ENCODE measurements around the gene CLEC7A.

CLEC7A gene

DNA sequence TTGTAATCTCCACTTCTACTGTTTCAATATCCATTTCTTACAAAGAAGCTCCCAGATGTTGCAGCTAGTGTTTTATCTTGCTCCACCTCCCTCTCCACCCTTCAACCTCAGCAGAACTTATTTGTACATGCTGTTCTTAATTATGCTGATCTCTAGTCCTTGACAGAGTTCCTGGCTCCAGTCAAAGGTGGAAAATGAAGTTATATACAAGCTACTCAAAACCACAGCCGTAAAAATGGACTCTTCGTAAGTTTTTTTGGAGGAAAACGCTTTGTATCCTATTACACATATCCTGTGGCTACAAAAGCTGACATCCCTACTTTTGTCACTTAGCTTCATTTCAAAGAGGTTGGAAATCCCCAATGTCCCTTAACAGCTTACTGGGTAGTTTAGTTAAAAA is 32.5 kb downstream of the CLEC7A start:
- no peak overlapping the region for H3K4ac ChIP-seq (ENCODE audit: low read depth, low read length)
- WGBS (ENCODE audit: extremely low coverage, insufficient coverage, insufficient read length), result no CpG with 5 or more reads among the region's 3 CpGs
- H3K4me2 ChIP-seq (ENCODE audit: low read length), result no peak overlapping the region
- H3K4me3 ChIP-seq (ENCODE audit: low read depth, low read length), result no peak overlapping the region
- DNase-seq, result peak in 1 of 2 donors; percentile 68
- H2BK5ac ChIP-seq (ENCODE audit: low read depth, low read length, poor library complexity), result no peak overlapping the region
- H3K27me3 ChIP-seq (ENCODE audit: insufficient read depth, low read length), result no peaks in the 10 kb centered on the region
- H3K79me1 ChIP-seq (ENCODE audit: low read length), result peaks cover 10% of the 10 kb centered on the region
- H3K9ac ChIP-seq (ENCODE audit: low read length), result no peak overlapping the region
- H3K18ac ChIP-seq (ENCODE audit: low read length), result no peak overlapping the region
- no peak overlapping the region for H2BK12ac ChIP-seq (ENCODE audit: low read length)
- no peak overlapping the region for H2BK120ac ChIP-seq (ENCODE audit: insufficient read depth, low read length, poor library complexity)
- H3K36me3 ChIP-seq (ENCODE audit: control insufficient read depth in 1 of 2, insufficient read depth in 2 of 2, low read length in 2 of 2), result no peaks in the 10 kb centered on the region
- peaks cover 18 to 20% of the 10 kb centered on the region in 2 experiments for H3K4me1 ChIP-seq (ENCODE audit: control insufficient read depth in 1 of 2, insufficient read depth in 2 of 2, low read length in 2 of 2)
- H4K91ac ChIP-seq (ENCODE audit: low read depth, low read length), result no peak overlapping the region
- H3K79me2 ChIP-seq (ENCODE audit: control insufficient read depth, insufficient read depth, low read length, poor library complexity), result peaks cover 2% of the 10 kb centered on the region
- H3K14ac ChIP-seq (ENCODE audit: low read length), result no peak overlapping the region
- H4K8ac ChIP-seq (ENCODE audit: low read depth, low read length), result no peak overlapping the region
- no peak overlapping the region for H2AFZ ChIP-seq (ENCODE audit: insufficient read depth, low read length, poor library complexity)
- no peak overlapping the region for H3K23ac ChIP-seq (ENCODE audit: low read length)
- no peaks in the 10 kb centered on the region for H3K9me3 ChIP-seq (ENCODE audit: insufficient read depth, low read depth, low read length)
- no peak overlapping the region for H3K27ac ChIP-seq (ENCODE audit: low read depth, low read length)
- H2AK5ac ChIP-seq (ENCODE audit: low read length), result no peak overlapping the region
- H4K12ac ChIP-seq (ENCODE audit: low read depth, low read length), result no peak overlapping the region

DNA sequence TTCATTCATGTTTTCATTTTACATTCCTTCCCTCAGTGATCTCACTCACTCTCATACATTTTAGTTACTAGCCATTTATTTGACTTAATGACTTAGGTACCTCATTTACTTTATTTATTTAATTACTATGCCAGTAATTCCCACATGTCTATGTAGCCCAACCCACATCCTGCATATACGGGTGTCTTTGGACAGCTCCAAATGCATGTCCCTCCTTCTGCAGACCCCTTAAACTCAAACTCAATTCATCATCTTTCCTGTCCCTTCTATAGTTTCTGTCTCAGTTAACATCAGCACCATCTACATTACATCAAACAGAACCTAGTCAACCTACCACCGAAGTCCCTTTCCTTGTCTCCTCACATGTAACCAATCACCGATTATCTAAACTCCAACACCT is 34.0 kb downstream of the CLEC7A start:
- H2AFZ ChIP-seq (ENCODE audit: insufficient read depth, low read length, poor library complexity), result no peak overlapping the region
- no peak overlapping the region for H3K9ac ChIP-seq (ENCODE audit: low read length)
- peak in 1 of 2 donors; percentile 17 for DNase-seq

DNA sequence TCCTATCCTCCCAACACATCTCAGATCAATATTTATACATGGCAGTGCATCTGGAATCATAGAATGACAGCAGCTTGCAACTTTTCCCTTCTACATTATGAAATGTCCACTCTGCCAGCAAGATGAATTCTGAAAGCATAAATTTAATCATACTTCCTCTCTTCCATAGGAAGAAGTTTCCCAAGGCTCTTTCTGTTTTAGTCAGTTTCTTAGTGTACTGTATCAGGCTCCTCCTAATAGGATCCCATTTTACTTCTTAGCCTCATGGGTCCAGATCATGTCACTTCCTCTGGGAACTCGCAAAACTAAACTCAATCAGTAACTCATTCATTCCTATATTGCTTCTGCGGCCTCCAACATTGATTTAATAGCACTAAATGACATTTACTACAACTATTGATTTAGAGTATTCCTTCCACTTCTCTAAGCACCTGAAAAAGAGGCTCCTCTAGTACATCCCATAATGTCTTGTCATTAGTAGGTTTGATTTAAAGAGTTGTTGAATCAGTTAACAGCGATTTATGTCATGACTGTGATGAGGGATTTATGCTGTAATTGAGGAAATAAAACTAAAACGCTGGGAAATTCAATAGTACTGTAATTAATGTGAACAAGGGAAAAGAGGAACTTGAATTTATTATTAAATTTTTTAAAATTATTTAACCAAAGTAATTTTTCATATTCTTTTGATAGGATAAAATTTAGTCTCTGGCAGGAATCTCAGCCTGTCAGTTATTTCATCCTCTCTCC is 35.2 kb downstream of the CLEC7A start:
- Histone ChIP-seq H3K9me3 (ENCODE audit: insufficient read depth, low read depth, low read length) (no peaks in the 10 kb centered on the region), H3K4me1 (ENCODE audit: control insufficient read depth in 1 of 2, insufficient read depth in 2 of 2, low read length in 2 of 2) (peaks cover 0 to 2% of the 10 kb centered on the region in 2 experiments), H3K4ac (ENCODE audit: low read depth, low read length) (no peak overlapping the region), H3K23ac (ENCODE audit: low read length) (no peak overlapping the region), H3K79me2 (ENCODE audit: control insufficient read depth, insufficient read depth, low read length, poor library complexity) (no peaks in the 10 kb centered on the region), H4K8ac (ENCODE audit: low read depth, low read length) (no peak overlapping the region), H3K27me3 (ENCODE audit: insufficient read depth, low read length) (no peaks in the 10 kb centered on the region), H4K91ac (ENCODE audit: low read depth, low read length) (no peak overlapping the region), H3K14ac (ENCODE audit: low read length) (no peak overlapping the region), H3K27ac (ENCODE audit: low read depth, low read length) (no peak overlapping the region), H2BK12ac (ENCODE audit: low read length) (no peak overlapping the region), H3K36me3 (ENCODE audit: control insufficient read depth in 1 of 2, insufficient read depth in 2 of 2, low read length in 2 of 2) (no peaks in the 10 kb centered on the region), H3K4me2 (ENCODE audit: low read length) (no peak overlapping the region), H2BK5ac (ENCODE audit: low read depth, low read length, poor library complexity) (no peak overlapping the region), H3K9ac (ENCODE audit: low read length) (no peak overlapping the region), H2AFZ (ENCODE audit: insufficient read depth, low read length, poor library complexity) (no peak overlapping the region), H4K12ac (ENCODE audit: low read depth, low read length) (no peak overlapping the region), H2BK120ac (ENCODE audit: insufficient read depth, low read length, poor library complexity) (no peak overlapping the region), H3K18ac (ENCODE audit: low read length) (no peak overlapping the region), H3K79me1 (ENCODE audit: low read length) (peaks cover 1% of the 10 kb centered on the region), H2AK5ac (ENCODE audit: low read length) (no peak overlapping the region), H3K4me3 (ENCODE audit: low read depth, low read length) (no peak overlapping the region)
- no peak for DNase-seq
- WGBS (ENCODE audit: extremely low coverage, insufficient coverage, insufficient read length), result no CpG with 5 or more reads among the region's 4 CpGs

More for the DNA sequence above, 34.0 kb downstream of the CLEC7A start:
- no peak overlapping the region for H4K8ac ChIP-seq (ENCODE audit: low read depth, low read length)
- no peak overlapping the region for H3K14ac ChIP-seq (ENCODE audit: low read length)
- H3K4me3 ChIP-seq (ENCODE audit: low read depth, low read length), result no peak overlapping the region
- H4K12ac ChIP-seq (ENCODE audit: low read depth, low read length), result no peak overlapping the region
- no peak overlapping the region for H3K23ac ChIP-seq (ENCODE audit: low read length)
- no peaks in the 10 kb centered on the region for H3K9me3 ChIP-seq (ENCODE audit: insufficient read depth, low read depth, low read length)
- H3K18ac ChIP-seq (ENCODE audit: low read length), result no peak overlapping the region
- H3K36me3 ChIP-seq (ENCODE audit: control insufficient read depth in 1 of 2, insufficient read depth in 2 of 2, low read length in 2 of 2), result no peaks in the 10 kb centered on the region
- WGBS (ENCODE audit: extremely low coverage, insufficient coverage, insufficient read length), result no CpG with 5 or more reads among the region's 3 CpGs
- H3K4me1 ChIP-seq (ENCODE audit: control insufficient read depth in 1 of 2, insufficient read depth in 2 of 2, low read length in 2 of 2), result peaks cover 3 to 4% of the 10 kb centered on the region in 2 experiments
- no peaks in the 10 kb centered on the region for H3K79me2 ChIP-seq (ENCODE audit: control insufficient read depth, insufficient read depth, low read length, poor library complexity)
- no peak overlapping the region for H2BK120ac ChIP-seq (ENCODE audit: insufficient read depth, low read length, poor library complexity)
- no peak overlapping the region for H3K4ac ChIP-seq (ENCODE audit: low read depth, low read length)
- H2BK5ac ChIP-seq (ENCODE audit: low read depth, low read length, poor library complexity), result no peak overlapping the region
- peaks cover 4% of the 10 kb centered on the region for H3K79me1 ChIP-seq (ENCODE audit: low read length)
- no peak overlapping the region for H2BK12ac ChIP-seq (ENCODE audit: low read length)
- H4K91ac ChIP-seq (ENCODE audit: low read depth, low read length), result no peak overlapping the region
- no peaks in the 10 kb centered on the region for H3K27me3 ChIP-seq (ENCODE audit: insufficient read depth, low read length)
- H3K4me2 ChIP-seq (ENCODE audit: low read length), result no peak overlapping the region
- H3K27ac ChIP-seq (ENCODE audit: low read depth, low read length), result no peak overlapping the region
- H2AK5ac ChIP-seq (ENCODE audit: low read length), result no peak overlapping the region

DNA sequence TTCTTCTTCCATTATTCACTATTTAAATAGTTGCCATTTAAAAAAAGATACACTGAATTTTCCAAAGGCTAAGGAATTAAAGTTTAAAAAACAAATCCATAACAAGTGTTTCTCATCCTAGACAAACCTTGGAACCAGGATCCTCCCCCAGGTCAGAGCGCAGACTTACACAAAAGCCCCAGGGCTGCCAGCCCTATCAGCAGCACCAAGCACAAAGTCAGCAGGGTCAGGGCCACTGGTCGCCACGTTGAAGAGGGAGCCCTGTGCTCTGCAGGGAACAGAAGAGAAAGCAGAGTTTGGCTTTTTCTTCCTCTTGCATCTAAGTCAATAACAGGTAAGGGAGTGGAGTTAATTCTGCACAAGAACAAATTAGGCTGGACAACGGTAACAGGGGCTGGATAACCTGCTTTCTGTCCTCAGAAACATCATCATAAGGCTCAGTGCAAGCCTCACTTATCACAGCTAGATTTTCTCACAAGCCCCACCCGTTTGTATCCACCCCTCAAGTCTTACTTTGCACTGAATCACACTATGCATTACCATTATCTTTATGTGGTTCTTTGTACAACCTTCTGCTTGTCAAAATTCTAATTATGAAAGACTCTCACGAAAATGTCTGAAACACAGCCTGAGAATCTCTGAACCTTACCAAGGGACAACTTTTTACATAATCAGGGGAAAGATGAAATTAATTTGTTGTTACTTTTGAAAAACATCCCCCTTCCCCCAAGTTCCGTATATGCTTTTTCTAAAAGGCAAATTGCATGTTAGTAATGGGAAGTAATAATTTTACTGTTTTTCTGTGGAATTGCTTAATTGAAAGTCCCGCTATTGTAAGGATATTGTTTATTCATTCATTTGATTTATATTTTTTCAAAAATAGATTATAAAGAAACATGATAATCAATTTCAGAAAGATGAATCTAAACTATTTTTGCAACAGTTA is 40.8 kb downstream of the CLEC7A start:
- H3K18ac ChIP-seq (ENCODE audit: low read length), result no peak overlapping the region
- H3K79me1 ChIP-seq (ENCODE audit: low read length), result no peaks in the 10 kb centered on the region
- H3K27ac ChIP-seq (ENCODE audit: low read depth, low read length), result no peak overlapping the region
- no peak overlapping the region for H3K14ac ChIP-seq (ENCODE audit: low read length)
- H3K9me3 ChIP-seq (ENCODE audit: insufficient read depth, low read depth, low read length), result no peaks in the 10 kb centered on the region
- H3K79me2 ChIP-seq (ENCODE audit: control insufficient read depth, insufficient read depth, low read length, poor library complexity), result no peaks in the 10 kb centered on the region
- no peak for DNase-seq
- no CpG with 5 or more reads among the region's 8 CpGs for whole genome bisulfite sequencing (ENCODE audit: extremely low coverage, insufficient coverage, insufficient read length)
- no peaks in the 10 kb centered on the region for H3K4me1 ChIP-seq (ENCODE audit: control insufficient read depth in 1 of 2, insufficient read depth in 2 of 2, low read length in 2 of 2)
- H4K91ac ChIP-seq (ENCODE audit: low read depth, low read length), result no peak overlapping the region
- no peak overlapping the region for H3K23ac ChIP-seq (ENCODE audit: low read length)
- no peak overlapping the region for H4K8ac ChIP-seq (ENCODE audit: low read depth, low read length)
- no peak overlapping the region for H4K12ac ChIP-seq (ENCODE audit: low read depth, low read length)
- H3K4me2 ChIP-seq (ENCODE audit: low read length), result no peak overlapping the region
- H3K4me3 ChIP-seq (ENCODE audit: low read depth, low read length), result no peak overlapping the region
- no peak overlapping the region for H2BK120ac ChIP-seq (ENCODE audit: insufficient read depth, low read length, poor library complexity)
- no peak overlapping the region for H2BK5ac ChIP-seq (ENCODE audit: low read depth, low read length, poor library complexity)
- no peak overlapping the region for H3K9ac ChIP-seq (ENCODE audit: low read length)
- no peak overlapping the region for H2AK5ac ChIP-seq (ENCODE audit: low read length)
- H3K27me3 ChIP-seq (ENCODE audit: insufficient read depth, low read length), result no peaks in the 10 kb centered on the region
- no peaks in the 10 kb centered on the region for H3K36me3 ChIP-seq (ENCODE audit: control insufficient read depth in 1 of 2, insufficient read depth in 2 of 2, low read length in 2 of 2)
- no peak overlapping the region for H2AFZ ChIP-seq (ENCODE audit: insufficient read depth, low read length, poor library complexity)
- no peak overlapping the region for H3K4ac ChIP-seq (ENCODE audit: low read depth, low read length)
- no peak overlapping the region for H2BK12ac ChIP-seq (ENCODE audit: low read length)

Measured in trophoblast cell (in vitro differentiated cells and primary cell).